Measurements from ENCODE around the gene BUD31.
A peak's percentile ranks its signal among the peaks of the same experiment; 100 is the strongest.

The BUD31 gene

DNA sequence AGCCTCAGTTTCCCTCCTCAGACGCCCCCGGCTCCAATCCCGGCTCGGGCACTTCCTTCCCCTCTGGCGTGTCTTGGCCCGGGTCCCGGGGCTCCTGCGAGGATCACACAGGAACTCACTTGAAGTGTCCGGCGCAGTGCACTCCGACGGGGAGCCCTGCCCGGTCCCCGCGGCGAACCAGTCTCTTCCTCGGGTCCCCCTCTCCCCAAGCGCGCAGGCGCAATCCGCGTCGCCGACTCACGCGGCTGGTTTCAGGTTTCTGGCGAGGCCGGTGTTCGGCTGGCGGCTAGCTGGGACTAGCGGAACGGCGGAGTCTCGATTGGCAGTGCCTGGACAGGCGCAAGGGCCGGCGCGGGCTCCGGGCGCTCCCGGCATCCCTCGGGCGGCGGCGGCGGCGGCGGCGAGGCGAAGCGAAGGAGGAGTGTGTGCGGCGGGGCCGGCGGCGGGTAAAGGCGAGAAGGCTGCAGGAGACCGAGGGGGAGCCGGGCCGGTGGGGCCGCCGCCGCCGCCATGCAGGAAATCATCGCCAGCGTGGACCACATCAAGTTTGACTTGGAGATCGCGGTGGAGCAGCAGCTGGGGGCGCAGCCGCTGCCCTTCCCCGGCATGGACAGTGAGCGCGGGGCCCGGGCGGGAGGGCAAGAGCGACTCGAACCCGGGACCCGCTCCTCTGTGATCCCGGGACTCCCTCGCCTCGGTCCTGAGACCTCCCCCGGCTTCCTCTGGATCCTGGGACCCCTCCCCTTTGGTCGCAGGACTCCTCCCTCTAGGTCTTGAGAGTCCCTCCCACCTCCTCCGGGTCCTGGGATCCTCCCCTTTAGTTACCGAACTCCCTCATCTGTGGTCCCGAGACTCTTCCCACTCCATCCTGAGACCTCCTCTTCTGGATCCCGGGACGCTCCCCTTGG, 30.1 kb downstream of the BUD31 start, which contains the start of the genes CPSF4 and PTCD1:
TSS of gene CPSF4 (plus strand) at position 371 of the 908 bp plus-strand sequence. CDS start at position 511, 140 bp downstream.
TSS of gene PTCD1 (minus strand) at position 226 of the 908 bp plus-strand sequence. CDS start 3,556 bp downstream, outside the sequence.
- DNase-seq = peak; percentile 96

DNA sequence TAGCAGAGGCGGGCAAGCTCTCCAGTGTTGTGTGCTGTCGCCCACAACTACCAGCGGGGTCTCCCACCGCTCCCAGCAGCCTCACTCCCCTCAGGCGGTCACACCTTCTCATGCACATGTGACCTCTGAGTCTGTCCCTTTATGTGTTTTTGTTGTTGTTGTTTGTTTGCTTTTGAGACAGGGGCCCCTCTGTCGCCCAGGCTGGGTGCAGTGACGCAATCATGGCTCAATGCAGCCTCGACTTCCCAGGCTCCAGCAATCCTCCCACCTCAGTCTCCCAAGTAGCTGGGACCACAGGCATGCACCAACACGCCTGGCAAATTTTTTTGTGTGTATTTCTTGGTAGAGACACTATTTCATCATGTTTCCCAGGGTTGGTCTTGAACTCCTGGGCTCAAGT, 31.4 kb downstream of the BUD31 start:
- no peak for DNase-seq

DNA sequence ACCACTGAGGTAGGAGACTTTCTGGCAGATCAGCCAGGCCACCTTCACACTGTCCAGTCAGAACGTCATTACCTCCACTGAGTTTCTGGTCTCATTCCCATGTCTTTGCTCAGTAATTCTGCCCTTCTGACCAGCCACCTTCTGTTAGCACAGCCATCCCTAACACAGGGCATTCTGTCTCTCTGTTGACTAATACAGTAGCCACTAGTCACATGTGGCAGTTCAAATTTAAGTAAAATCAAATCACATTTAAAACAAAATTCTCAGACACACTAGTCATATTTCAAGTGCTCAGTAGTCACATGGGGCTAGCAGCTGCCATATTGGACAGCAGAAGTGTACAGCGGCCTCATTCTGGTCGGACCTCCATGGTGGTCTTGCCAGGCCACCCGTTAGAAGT, 37.3 kb downstream of the BUD31 start:
- DNase-seq = no peak

DNA sequence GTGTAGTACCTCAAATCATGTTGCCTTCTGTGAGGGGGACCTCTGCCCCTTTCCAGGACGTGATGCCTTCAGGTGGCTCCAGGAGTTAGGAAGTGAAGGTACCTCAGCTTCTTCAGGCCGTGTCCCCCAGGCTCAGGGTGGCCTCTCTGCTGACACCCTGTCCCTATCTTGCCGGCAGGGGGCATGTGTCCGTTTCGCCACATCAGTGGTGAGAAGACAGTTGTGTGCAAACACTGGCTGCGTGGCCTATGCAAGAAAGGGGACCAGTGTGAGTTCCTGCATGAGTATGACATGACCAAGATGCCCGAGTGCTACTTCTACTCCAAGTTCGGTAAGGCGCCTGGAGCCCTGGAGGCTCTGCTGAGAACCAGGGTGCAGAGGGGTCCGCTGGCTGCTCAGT, 39.2 kb downstream of the BUD31 start:
- no peak for DNase-seq

DNA sequence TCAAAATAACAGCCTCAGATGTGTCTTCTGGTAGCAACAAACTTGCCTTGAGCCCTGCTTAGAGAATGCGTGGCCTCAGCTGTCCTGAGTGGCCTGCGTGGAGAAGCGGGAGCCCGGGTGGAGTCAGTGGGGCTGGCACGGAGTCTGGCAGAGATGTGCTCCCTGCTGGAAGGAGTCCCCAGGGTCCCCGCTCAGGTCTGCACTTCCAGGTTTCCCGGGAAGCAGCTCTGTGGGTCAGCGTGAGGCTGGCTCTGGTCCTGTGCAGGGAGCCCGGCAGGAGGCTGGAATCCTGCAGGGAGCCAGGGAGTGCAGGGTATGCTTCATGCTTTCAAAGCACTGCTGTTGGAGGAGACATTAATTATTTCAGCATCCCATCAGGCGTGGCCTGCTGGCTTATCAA, 40.1 kb downstream of the BUD31 start:
- DNase-seq = no peak

DNA sequence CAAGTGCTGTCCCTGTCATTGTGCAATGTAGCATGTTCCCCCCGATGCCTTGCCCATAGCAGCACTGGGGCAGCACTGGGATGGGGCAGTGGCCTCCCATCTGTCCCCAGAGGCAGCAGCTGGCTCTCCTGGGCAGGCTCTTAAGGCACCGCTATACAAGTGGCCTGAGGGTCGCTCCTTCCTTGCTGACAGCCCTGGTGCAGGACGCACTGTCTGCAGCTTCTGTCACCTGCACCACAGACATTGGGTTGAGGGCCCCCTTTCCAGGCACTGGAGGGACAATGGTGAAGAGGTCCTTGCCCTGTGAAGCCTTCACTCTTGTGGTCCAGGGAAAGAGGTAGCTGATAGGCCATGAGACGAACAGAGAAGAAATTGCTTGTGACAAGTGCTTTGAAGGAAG, 40.6 kb downstream of the BUD31 start:
- no peak for DNase-seq

DNA sequence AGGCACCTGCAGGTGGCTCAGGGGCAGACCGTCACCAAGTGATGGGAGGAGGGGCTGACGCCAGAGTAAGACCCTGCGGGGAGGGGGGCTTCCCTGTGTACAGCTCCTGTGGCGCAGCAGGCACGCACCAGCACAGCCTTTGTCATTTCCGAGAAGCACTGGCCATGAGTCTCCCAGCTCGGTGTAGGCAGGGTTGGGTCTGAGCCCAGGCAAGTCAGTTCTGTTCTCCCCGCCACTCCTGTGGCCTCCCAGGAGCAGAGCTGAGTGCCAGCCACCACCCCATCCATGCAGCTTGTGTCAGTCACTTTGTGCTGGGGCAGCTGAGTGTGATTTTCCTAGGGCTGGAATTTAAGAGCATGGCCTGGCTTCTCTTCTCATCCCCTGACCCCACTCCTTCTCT, 43.2 kb downstream of the BUD31 start:
- no peak for DNase-seq

DNA sequence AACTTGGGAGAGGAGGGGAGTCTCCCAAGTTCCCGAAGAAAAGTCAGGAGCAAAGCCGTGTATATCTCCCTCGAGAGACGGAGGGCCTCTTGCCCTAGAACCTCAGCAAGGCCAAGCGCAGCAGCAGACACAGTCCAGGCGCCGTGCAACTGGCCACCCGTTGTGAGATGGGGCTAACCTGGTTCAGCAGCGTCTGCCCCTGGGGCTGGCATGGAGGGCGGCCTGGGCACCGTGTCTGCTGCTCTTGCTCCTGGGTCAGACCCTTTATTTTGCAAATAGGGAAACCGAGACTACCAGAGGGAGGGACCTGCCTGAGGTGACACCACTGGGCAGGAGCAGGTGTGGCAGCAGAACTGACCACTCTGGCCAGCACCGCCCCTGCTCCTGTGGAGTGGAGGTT, 43.8 kb downstream of the BUD31 start:
- no peak for DNase-seq

DNA sequence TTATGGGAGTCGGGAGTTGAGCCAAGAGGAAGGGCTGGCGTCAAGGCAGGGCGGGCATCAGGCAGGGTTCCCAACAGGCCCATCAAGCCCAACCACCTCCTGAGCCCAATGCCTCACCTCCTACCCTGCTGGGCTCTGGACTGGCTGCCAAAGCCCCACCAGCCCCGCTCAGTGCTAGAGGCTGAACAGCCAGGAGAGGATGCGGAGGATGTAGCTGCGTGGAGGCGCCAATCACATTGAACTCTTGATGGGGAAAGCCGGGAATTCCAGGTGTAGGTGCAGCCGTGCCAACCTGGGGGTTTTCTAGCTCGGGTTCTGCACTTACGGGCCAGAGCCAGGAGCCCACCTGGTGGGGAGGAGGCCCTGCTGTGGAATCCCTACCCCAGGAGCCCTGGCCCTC, 44.3 kb downstream of the BUD31 start:
- DNase-seq = no peak

DNA sequence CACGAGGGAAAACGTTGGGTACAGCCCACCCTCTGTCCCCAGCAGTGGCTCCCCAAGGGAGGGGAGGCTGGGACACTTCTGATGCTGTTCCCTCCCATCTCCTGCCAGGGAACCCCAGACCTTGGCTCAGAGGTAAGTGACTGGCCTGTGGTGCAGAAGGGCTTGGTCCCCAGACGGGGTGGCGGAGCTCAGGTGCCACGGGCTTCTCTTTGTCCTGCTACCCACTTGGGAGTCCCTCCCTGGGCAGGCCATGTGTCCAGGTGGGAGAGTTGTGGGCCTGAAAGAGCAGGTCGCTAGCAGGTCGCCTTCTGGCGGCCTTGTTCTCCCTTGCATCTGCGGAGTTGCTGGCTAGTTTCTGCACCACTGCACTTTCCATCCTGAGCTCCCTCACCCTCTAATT, 47.1 kb downstream of the BUD31 start:
- no peak for DNase-seq

DNA sequence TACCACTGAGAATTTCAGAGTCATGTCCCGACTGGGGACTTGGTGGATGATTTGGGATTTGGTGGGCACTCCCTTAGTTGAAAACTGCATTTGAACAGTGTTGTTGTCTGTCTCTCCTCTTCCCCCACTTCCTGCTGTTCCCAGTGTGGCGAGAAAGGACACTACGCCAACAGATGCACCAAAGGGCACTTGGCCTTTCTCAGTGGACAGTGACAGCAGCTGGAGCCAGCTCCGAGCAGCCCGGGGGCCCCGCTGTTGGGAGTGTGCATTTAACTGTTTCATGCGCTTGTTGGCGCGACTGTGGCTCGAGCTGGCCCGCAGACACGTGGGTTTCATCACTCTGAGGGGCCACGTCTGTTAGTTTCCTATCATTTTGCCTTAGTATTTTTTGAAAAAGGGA, 47.5 kb downstream of the BUD31 start:
- DNase-seq = no peak

DNA sequence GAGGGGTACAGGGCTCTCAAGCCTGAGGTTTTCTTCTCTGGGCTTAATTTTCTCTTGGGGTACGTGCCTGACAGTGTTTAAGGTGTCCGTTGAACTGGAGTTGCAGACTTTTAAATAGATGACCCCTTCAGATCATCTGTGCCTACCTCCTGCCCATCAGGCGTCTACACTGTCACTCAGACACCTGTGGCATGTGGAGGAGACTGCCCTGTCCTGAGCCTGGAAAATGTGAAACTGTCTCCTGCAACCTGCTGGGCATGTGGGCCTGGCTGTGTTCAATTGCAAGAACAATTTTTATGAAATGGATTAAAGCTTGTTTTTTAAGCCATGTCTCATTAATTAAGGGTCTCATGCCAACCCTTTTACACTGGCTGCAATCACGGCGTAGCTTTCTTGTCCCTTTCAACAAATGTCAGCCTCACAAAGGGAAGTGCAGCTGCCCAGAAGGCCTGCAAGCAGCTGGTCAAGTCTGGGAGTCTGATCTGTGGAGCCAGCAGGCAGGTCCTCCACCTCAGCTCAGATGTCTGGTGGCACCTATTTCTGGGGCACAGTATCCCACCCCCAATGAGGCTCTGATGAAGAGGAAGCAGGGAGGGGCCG, 48.4 kb downstream of the BUD31 start:
- DNase-seq = no peak

DNA sequence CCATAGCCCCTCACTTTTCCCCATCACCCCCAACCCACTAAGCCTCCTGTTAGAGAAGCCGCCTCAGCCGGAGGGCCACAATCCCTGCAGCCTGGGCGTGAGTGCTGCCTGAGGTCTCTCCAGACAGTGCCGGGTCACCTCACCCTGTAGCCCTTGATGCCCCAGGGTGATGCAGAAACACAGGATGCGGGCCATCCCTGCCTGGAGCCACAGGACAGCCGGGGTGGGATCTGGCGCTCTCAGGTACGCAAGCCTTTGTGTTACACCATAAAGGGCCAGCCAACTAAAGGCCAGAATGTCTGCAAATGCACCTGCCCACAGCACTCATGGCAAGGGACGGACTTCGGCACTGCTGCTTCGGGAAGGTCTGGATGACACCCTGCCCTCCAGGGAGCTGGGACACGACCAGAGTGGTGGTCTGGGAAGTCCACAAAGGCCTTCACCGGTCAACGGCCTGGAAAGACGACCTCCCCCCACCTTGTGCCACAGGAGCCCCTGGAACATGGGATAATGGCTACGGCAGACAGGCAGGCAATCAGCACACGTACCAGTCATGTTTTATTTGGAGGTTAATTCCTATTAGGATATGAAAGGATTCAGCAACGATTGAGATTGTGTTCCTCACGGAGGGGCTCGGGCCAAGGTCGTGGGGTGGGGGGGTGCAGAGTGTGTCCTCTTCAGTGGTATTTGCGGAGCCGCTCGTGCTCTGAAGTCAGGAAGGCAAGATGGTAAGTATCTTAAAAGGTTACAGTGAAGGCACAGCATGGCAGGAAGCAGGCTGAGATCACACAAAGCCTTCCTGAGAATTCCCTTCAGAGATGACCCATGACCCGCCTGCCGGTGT, 49.1 kb downstream of the BUD31 start:
- no peak for DNase-seq

DNA sequence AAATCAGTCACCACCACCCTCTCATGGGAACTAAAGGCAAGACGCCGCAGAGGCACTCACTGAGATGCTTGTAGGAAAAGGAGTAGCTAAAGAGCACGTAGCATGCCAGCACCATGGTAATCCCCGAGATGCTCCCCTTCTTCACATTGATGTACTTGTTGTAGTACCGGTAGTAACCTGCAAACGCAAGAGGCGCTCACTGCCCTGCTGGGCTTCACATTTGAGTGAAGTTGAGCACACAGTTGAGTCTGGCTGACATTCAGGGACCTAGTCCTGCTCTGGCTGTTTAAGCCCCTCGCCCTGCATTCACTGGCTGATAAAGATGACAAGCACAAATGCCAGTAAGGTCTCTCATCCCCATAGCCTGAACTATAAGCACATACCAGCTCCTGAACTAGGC, 50.3 kb downstream of the BUD31 start:
- no peak for DNase-seq

DNA sequence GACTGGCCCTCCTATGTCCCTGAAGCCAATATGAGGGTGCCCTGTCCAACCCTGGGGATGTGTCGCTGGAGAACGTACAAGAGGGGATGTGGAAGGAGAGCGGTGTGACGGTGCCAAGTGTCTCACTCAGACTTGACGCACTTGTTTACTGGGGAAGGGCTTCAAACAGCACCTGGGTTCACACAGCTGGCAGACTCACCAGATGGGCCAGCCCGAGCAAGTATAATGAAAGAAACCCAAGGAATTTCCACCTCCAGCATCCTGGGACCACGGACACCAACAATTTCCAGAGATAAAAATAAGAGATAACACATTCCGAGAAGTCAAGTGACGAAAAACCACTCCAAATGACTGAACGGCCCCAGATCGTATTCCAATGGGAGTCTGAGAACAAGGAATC, 51.9 kb downstream of the BUD31 start:
- DNase-seq = no peak

DNA sequence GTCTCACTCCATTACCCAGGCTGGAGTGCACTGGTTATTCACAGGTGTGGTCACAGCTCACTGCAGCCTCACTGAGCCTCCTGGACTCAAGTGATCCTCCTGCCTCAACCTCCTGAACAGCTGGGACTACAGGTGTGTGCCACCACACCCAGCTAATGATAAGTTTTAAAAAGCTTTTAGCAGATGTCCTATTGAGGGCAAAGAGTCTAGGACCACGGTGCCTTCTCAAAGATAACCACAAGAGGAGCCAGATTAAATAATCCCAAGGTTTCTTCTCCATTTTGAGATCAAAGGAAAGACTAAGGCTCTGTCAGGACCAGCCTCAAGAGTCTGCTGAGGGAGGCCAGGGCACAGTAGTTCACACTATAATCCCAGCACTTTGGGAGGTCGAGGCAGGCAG, 52.5 kb downstream of the BUD31 start:
- DNase-seq = no peak

DNA sequence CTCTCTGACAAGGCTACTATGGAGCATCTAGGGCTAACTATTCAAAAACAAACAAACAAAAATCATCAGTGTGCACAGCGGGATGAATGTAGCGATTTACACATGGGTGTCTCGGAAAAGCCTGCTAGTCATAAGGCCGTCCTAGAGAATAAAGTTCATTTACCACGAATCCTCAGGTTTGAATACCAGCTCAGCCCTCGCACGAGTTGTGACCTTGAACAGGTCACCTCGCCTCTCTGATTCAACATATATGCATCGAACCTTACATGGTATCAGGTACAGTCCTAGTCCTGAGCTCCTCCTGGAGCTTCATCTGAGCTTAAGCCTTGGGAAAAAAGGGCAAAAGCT, 56.6 kb downstream of the BUD31 start:
- no peak for DNase-seq

DNA sequence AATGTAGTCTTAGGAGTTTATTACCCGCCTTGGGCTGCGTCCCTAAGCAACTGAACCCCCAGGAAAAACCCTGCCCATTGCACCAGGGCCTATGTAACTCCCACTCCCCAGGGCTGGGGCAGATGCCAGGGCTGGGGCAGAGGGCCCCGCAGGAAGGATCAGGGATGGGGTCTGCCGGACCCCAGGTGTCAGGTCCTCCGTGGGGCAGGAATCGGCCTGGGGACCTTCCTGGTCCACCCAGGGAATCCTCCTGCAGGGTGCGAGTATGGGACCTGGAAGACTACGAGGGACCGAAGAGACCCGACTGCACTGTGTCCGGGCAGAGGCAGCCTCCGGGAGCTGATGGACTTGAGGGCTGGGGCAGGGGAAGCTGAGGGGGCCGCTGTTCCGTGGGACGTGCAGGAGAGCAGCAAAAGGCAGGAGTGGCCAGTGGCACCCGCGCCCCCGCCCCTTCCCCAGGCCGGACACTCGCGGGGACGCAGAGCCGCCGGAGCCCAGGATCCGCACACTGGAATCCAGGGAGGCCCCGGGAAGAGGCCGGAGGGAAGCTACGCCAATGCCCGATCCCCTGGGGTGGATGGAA, 59.7 kb downstream of the BUD31 start:
- no peak for DNase-seq

All from activated CD8-positive, alpha-beta memory T cell treated with anti-CD3 and anti-CD28 coated beads for 24 hours (primary cell).